Skeletal muscle tissue (tissue), 5 donors: Measurements from ENCODE around the gene MRPL27. TPM values are rescaled to one million over a fixed set of nuclear protein-coding genes. Genes with fewer than 3 reads are reported as not detected.

ENCODE experiments used
- H3K27ac ChIP-seq: one replicate; pipeline ENCODE4 v1.7.0; 2013; ENCODE audit warnings: mild to moderate bottlenecking, low read depth, low read length, inconsistent platforms
- H3K27me3 ChIP-seq, 3 donors: one replicate each; pipeline ENCODE4 v1.7.0; 2013; ENCODE audit warnings: low read length in 3 of 3; ENCODE audit not compliant: control insufficient read depth in 3 of 3, insufficient read depth in 3 of 3
- H3K36me3 ChIP-seq, 3 donors: one replicate each; pipeline ENCODE4 v1.7.0; 2013; ENCODE audit warnings: low read length in 3 of 3; ENCODE audit not compliant: control insufficient read depth in 3 of 3, insufficient read depth in 3 of 3
- H3K4me1 ChIP-seq, 3 donors: one replicate each; pipeline ENCODE4 v1.7.0; 2013; ENCODE audit warnings: low read length in 3 of 3, mild to moderate bottlenecking in 3 of 3; ENCODE audit not compliant: control insufficient read depth in 3 of 3, insufficient read depth in 3 of 3
- H3K4me3 ChIP-seq, 3 donors: one replicate each; pipeline ENCODE4 v1.7.0; 2013; ENCODE audit warnings: low read length in 3 of 3
- H3K9ac ChIP-seq, 3 donors: one replicate each; pipeline ENCODE4 v1.7.0; 2013; ENCODE audit warnings: low read length in 3 of 3, mild to moderate bottlenecking in 3 of 3, moderate library complexity in 2 of 3, low read depth in 1 of 3
- H3K9me3 ChIP-seq, 3 donors: one replicate each; pipeline ENCODE4 v1.7.0; 2013; ENCODE audit warnings: low read length in 3 of 3; ENCODE audit not compliant: control insufficient read depth in 3 of 3
- small RNA-seq: library from RNA; depleted of rRNA; stranded (forward); fragments of <200 nt; gene quantifications from one replicate; pipeline ENCODE3, GENCODE V24; 2014
- total RNA-seq: library from RNA; depleted of rRNA; stranded (reverse); fragments of >200 nt; gene quantifications from one replicate; pipeline ENCODE4 v1.2.3, GENCODE V29; 2014
- donor health status: Osteomylitis.

The MRPL27 gene
- total RNA-seq, 1 donor from 2014 or later: 65.2 TPM

DNA sequence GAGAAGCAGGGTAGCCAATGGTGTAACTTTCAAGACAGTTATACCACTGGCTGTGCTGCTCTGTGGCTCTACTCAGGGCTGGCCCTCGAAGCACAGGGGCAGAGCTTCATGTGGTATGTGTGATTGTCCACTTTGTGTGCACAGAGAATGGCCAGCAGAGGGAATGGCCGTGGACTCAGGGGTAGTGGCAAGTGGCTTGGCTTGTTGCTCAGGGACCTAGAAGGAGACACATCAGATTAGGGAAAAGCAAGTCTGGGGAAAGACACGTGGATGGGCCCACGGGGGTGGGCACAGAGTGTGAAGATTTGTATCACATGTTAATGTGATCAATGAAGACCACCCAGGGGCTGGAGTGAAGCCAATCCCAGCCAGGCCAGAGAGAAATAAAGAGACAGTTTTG lies 47.1 kb downstream of the MRPL27 start:
- H3K4me3 ChIP-seq: no peak overlapping the region
- H3K27me3 ChIP-seq: peaks cover 0 to 4% (median 2%) of the 10 kb centered on the region in 3 donors
- no peaks in the 10 kb centered on the region for H3K36me3 ChIP-seq
- H3K27ac ChIP-seq: no peak overlapping the region
- no peaks in the 10 kb centered on the region for H3K9me3 ChIP-seq
- peak overlapping the region in 1 of 3 donors; percentile 3 for H3K9ac ChIP-seq
- no peaks in the 10 kb centered on the region for H3K4me1 ChIP-seq

DNA sequence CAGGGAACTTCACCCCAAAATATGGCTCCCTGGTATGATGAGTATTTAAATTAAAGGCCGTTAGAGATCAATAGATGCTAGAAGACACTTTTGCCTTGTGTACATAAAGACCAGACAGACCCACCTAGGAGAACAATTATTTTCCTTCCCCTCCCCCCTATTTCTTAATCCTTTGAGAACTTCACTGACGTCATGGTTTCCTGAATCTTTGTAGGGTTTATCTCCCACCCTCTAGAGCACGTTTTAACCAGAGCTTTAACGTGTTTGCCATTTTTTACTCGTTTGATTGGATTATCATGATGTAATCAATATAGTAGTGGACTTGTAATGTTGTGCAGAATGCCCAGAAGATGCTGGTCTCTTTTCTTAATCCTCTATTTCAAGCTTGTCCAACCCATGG lies 49.9 kb downstream of the MRPL27 start:
- H3K36me3 ChIP-seq: no peaks in the 10 kb centered on the region
- H3K4me1 ChIP-seq: peaks cover 7 to 9% (median 8%) of the 10 kb centered on the region in 3 donors
- H3K27ac ChIP-seq: no peak overlapping the region
- no peaks in the 10 kb centered on the region for H3K27me3 ChIP-seq
- no peak overlapping the region for H3K9ac ChIP-seq
- no peak overlapping the region for H3K4me3 ChIP-seq
- H3K9me3 ChIP-seq: no peaks in the 10 kb centered on the region

DNA sequence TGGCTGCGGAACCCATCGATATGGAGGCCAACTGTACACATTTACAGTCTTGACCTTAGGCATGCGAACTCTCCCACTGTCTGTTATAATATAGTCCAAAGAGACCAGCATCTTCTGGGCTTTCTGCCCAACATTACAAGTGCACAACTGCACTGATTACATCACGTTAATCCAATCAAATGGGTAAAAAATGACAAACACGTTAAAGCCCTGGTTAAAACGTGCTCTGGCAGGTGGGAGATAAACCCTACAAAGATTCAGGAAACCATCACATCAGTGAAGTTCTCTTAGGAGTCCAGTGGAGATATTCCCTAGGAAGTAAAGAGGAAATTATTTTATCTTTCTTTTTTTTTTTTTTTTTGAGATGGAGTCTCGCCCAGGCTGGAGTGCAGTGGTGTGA lies 50.7 kb downstream of the MRPL27 start:
- Histone ChIP-seq H3K27me3 (no peaks in the 10 kb centered on the region), H3K36me3 (no peaks in the 10 kb centered on the region), H3K9me3 (no peaks in the 10 kb centered on the region), H3K9ac (no peak overlapping the region), H3K4me1 (peaks cover 7 to 9% (median 8%) of the 10 kb centered on the region in 3 donors), H3K27ac (no peak overlapping the region), H3K4me3 (no peak overlapping the region)

DNA sequence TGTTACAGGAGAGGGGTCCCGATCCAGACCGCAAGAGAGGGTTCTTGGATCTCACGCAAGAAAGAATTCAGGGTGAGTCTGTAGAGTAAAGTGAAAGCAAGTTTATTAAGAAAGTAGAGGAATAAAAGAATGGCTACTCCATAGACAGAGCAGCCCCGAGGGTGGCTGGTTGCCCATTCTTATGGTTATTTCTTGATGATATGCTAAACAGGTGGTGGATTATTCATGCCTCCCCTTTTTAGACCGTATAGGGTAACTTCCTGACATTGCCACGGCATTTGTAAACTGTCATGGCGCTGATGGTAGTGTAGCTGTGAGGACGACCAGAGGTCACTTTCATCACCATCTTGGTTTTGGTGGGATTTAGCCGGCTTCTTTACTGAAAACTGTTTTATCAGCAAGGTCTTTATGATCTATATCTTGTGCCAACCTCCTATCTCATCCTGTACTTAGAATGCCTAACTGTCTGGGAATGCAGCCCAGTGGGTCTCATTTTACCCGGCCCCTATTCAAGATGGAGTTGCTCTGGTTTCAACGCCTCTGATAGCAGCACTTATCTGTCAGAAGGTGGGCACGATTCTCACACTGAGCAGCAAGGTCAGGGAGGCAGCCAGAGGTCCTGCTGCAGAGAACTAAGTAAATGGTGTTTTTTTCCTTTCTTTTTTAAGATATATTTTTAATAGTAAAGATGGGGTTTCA lies 53.5 kb downstream of the MRPL27 start:
- no peak overlapping the region for H3K9ac ChIP-seq
- no peak overlapping the region for H3K27ac ChIP-seq
- H3K9me3 ChIP-seq: no peaks in the 10 kb centered on the region
- peaks cover 7 to 9% (median 8%) of the 10 kb centered on the region in 3 donors for H3K4me1 ChIP-seq
- H3K27me3 ChIP-seq: peaks cover 0 to 3% (median 0%) of the 10 kb centered on the region in 3 donors
- no peak overlapping the region for H3K4me3 ChIP-seq
- no peaks in the 10 kb centered on the region for H3K36me3 ChIP-seq

DNA sequence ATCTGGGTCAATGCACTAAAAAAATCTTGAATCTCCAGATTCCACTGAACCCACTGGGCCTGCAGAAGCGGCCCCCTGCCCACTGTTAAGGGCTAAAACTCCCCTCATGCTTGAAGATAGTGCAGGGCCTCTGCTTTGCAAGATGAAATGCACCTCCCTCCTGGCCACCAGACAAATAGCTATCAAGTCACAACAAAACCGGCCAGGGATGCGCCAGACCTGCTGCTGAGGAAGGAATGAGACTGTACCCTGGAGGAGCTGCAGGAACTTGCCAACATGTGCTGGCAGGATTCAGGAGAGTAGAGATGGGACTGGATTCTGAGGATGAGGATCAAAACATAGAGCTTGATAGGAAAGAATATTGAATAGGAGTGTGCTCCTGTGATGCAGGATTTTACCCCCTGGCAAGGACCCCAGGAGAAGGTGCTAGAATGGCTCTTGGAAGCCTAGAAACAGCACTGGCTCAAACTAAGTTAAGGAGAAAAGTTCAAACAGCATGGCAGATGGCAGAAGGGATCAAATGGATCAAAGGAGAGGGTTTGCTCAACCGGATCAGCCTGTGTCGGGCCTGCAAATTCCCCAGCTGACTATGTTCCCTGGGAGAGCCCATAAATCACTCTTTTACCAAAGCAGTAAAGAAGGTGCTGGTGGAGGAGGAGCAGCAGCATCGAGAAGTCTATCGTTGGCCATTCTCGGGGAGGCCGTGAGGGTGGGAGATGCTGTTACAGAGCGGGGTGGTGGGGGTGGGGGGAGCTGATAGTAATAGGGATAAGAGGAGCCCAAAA lies 54.3 kb downstream of the MRPL27 start:
- H3K27me3 ChIP-seq: peaks cover 0 to 4% (median 0%) of the 10 kb centered on the region in 3 donors
- H3K36me3 ChIP-seq: no peaks in the 10 kb centered on the region
- peak overlapping the region in 1 of 3 donors; percentile 38 for H3K9ac ChIP-seq
- peaks cover 7 to 9% (median 8%) of the 10 kb centered on the region in 3 donors for H3K4me1 ChIP-seq
- no peak overlapping the region for H3K27ac ChIP-seq
- no peak overlapping the region for H3K4me3 ChIP-seq
- no peaks in the 10 kb centered on the region for H3K9me3 ChIP-seq

Small RNA genes lying within 50 kb of the gene (small RNA-seq; reads per million reads assigned to genes)
- gene RF00019: not detected

Other genes starting within 250 kb of the MRPL27 start
- 1.0 TPM for gene SAMD14, start 243.0 kb downstream of the MRPL27 start, total RNA-seq
- gene PPP1R9B, start 222.5 kb downstream of the MRPL27 start, total RNA-seq: 19.3 TPM
- 158 TPM for gene SGCA, start 207.2 kb downstream of the MRPL27 start, total RNA-seq
- gene COL1A1, start 171.6 kb downstream of the MRPL27 start, total RNA-seq: 3,450 TPM
- gene TMEM92, start 98.7 kb downstream of the MRPL27 start, total RNA-seq: not detected
- 24.0 TPM for gene XYLT2, start 27.1 kb downstream of the MRPL27 start, total RNA-seq
- gene EME1, start within 50 bp of the MRPL27 start, total RNA-seq: 2.1 TPM
- gene LRRC59, start 24.3 kb upstream of the MRPL27 start, total RNA-seq: 43.3 TPM
- gene ACSF2, start 53.0 kb upstream of the MRPL27 start, total RNA-seq: 51.1 TPM
- gene CHAD, start 95.7 kb upstream of the MRPL27 start, total RNA-seq: 1.6 TPM
- gene RSAD1, start 105.7 kb upstream of the MRPL27 start, total RNA-seq: 12.0 TPM
- under 0.01 TPM for gene MYCBPAP, start 135.3 kb upstream of the MRPL27 start, total RNA-seq
- gene EPN3, start 159.6 kb upstream of the MRPL27 start, total RNA-seq: not detected
- gene SPATA20, start 174.0 kb upstream of the MRPL27 start, total RNA-seq: 27.7 TPM
- gene CACNA1G, start 187.5 kb upstream of the MRPL27 start, total RNA-seq: 3.7 TPM